Bronchial epithelial cell (primary cell): ENCODE measurements around the gene TSPAN18. TPM values are rescaled to one million over a fixed set of nuclear protein-coding genes. Genes with fewer than 3 reads are reported as not detected.
A peak's percentile ranks its signal among the peaks of the same experiment; 100 is the strongest.

Source experiments
- DNase-seq: peaks from one replicate; pipeline ENCODE4 v3.0.0-alpha.2; 2010; ENCODE audit warnings: low read depth
- FAIRE-seq: peaks from 2 replicates; lab custom pipeline; 2011; peaks lifted over from hg19 to GRCh38; lab: Jason Lieb, UNC
- H3K27me3 ChIP-seq: 2 replicates; pipeline ENCODE4 v1.5.1; 2011; ENCODE audit warnings: low read length; ENCODE audit not compliant: control insufficient read depth, insufficient read depth
- H3K36me3 ChIP-seq: 2 replicates; pipeline ENCODE4 v1.5.1; 2011; ENCODE audit warnings: low read length; ENCODE audit not compliant: control insufficient read depth, insufficient read depth
- H3K4me3 ChIP-seq: 2 replicates; pipeline ENCODE4 v1.5.1; 2011; ENCODE audit warnings: mild to moderate bottlenecking, low read depth, low read length, control low read depth
- CTCF ChIP-seq: IDR thresholded peaks from 2 replicates; pipeline ENCODE4 v1.5.1; 2011; ENCODE audit warnings: mild to moderate bottlenecking, moderate library complexity, low read length, control low read depth, inconsistent platforms; ENCODE audit not compliant: insufficient read depth, severe bottlenecking
- total RNA-seq: library from RNA; depleted of rRNA; stranded (reverse); fragments of >200 nt; gene quantifications from 2 replicates; pipeline ENCODE4 v1.2.1, GENCODE V29; 2014

TSPAN18 gene
- total RNA-seq, 1 donor from 2014 or later, result not detected

GRCh38 chr11:44949160-44950030 lies 222.6 kb downstream of the TSPAN18 start:
- DNase-seq (no peak), FAIRE-seq (no peak)
- peak; percentile 51 for TF ChIP-seq CTCF
- peak overlapping the region; percentile 43 for H3K4me3 ChIP-seq
- peaks cover 10% of the 10 kb centered on the region for H3K27me3 ChIP-seq
- H3K36me3 ChIP-seq, result no peaks in the 10 kb centered on the region

- no peak for TF ChIP-seq CTCF
- no peak for DNase-seq
- peaks cover 10% of the 10 kb centered on the region for H3K27me3 ChIP-seq
- peak overlapping the region; percentile 43 for H3K4me3 ChIP-seq
- FAIRE-seq, result no peak
- H3K36me3 ChIP-seq, result no peaks in the 10 kb centered on the region
Observed at GRCh38 chr11:44950031-44950624, 223.4 kb downstream of the TSPAN18 start.

- H3K4me3 ChIP-seq, result peak within 1 kb of the TSS; percentile 43
- peak; percentile 43 for TF ChIP-seq CTCF
- no peaks in the 10 kb centered on the region for H3K36me3 ChIP-seq
- FAIRE-seq, result no peak
- H3K27me3 ChIP-seq, result peaks cover 10% of the 10 kb centered on the region
- DNase-seq, result no peak
Observed at GRCh38 chr11:44950625-44951476, 224.1 kb downstream of the TSPAN18 start, which contains the start of gene TP53I11. TP53I11 (minus strand) TSS chr11:44950883; CDS start chr11:44938335, 12,548 bp downstream.

- TF ChIP-seq CTCF, result no peak
- Histone ChIP-seq H3K27me3 (peaks cover 14% of the 10 kb centered on the region), H3K36me3 (no peaks in the 10 kb centered on the region), H3K4me3 (no peak overlapping the region)
- no peak for DNase-seq
- no peak for FAIRE-seq
Observed at GRCh38 chr11:44952082-44952481, 225.3 kb downstream of the TSPAN18 start.

GRCh38 chr11:44952500-44953260 lies 225.9 kb downstream of the TSPAN18 start:
- peak; percentile 14 for DNase-seq
- Histone ChIP-seq H3K36me3 (no peaks in the 10 kb centered on the region), H3K27me3 (peaks cover 14% of the 10 kb centered on the region), H3K4me3 (no peak overlapping the region)
- TF ChIP-seq CTCF, result no peak
- no peak for FAIRE-seq
